Fibroblast of lung (primary cell): ENCODE results near the gene FAM162A.

Experiments used
- CTCF ChIP-seq, 2 donors: IDR thresholded peaks in 1 of 2; conservative IDR thresholded peaks in 1 of 2; 1 replicate in 1 of 2; 2 replicates in 1 of 2; pipeline ENCODE4 v1.5.1; 2011 to 2012; ENCODE audit warnings: low read length in 2 of 2, control low read depth in 1 of 2, inconsistent platforms in 1 of 2, low read depth in 1 of 2, mild to moderate bottlenecking in 1 of 2
- EZH2 ChIP-seq: IDR thresholded peaks from 2 replicates; pipeline ENCODE4 v1.5.1; 2012; ENCODE audit warnings: low read length, control low read depth, mild to moderate bottlenecking; ENCODE audit errors: missing control alignments

- TF ChIP-seq CTCF (conservative IDR thresholded peaks at IDR 0.05 in 1 of 2, IDR thresholded peaks at IDR 0.05 in 1 of 2; ENCODE audit: low read depth in 1 of 2, low read length in 2 of 2), result no peak
- no peak for TF ChIP-seq EZH2
These were observed 41.2 kb upstream of the FAM162A start for GRCh38 chr3:122342803-122343202.
